Loucy (cell line): ENCODE results near the gene RAD52.

ENCODE experiments used
- CTCF ChIP-seq: fragments of 200-600 bp; sonication (generic); conservative IDR thresholded peaks from 2 replicates; pipeline ENCODE4 v1.5.1; 2014; ENCODE audit warnings: mild to moderate bottlenecking, antibody characterized with exemption, low read length
- EZH2phosphoT487 ChIP-seq: fragments of 200-600 bp; IDR thresholded peaks from 2 replicates; pipeline ENCODE4 v1.6.1; 2018; ENCODE audit warnings: antibody characterized with exemption, mild to moderate bottlenecking, moderate library complexity, borderline replicate concordance

DNA sequence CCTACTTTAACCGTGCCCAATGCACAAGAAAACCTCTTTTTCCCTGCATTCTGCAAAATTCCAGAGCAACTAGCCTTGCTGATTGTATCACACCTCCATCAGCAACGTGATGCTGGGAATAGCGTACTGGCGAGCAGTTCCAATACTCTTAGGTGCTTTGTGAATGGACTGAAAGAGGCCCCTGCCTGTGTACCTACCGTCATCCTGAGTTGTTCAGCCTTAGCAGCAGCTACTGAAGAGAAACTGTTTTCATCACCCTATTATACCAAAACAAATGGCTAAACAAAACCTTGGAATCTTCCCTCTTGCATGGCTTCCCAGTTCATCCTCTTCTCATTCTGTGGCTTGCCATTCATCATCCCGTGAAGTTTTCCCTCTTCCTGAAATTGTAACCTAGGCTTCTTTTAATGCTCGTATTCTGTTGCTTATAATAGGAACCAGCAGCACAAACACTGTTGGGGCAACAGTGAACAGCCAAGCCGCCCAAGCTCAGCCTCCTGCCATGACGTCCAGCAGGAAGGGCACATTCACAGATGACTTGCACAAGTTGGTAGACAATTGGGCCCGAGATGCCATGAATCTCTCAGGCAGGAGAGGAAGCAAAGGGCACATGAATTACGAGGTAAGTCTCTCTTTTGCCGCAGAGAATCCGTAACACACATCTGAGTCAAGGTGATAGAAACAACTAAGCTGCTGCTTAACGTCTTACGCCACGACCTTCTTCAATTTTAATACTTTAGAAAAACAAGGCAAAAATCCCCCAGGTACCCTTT is 41.9 kb downstream of the RAD52 start:
- TF ChIP-seq CTCF (no peak), EZH2phosphoT487 (no peak)
